ENCODE measurements around the gene STIM1. TPM values are rescaled to one million over a fixed set of nuclear protein-coding genes. Genes with fewer than 3 reads are reported as not detected.

STIM1 gene
- total and polyA plus RNA-seq, 7 donors, result 52.1 to 147 (median 109) TPM

DNA sequence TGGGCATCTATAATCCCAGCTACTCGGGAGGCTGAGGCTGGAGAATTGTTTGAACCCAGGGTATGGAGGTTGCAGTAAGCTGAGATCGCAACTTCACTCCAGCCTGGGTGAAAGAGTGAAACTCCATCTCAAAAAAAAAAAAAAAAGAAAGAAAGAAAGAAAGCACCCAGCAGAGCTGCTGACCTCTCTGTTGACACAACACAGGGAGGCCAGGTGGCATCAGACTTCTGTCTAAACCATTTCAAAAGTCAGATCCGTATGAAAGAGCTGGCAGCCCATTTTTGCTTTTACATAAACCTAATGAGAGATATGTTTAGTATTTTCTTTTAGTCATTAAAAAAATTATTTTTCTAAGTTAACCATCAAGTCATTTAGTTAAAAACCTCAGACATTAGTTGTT, 174.7 kb downstream of the STIM1 start:
- intact Hi-C loops (cut with DNase I), result no loop called here
- WGBS, 3 donors, result 76 to 86% (median 76%) methylated on average over 3 of the region's 3 CpGs
- DNase-seq, result no peak
- Histone ChIP-seq H3K9me3 (peaks cover 6% of the 10 kb centered on the region), H3K27me3 (ENCODE audit: insufficient read depth in 3 of 3, low read length in 2 of 3) (no peaks in the 10 kb centered on the region), H3K4me3 (no peak overlapping the region), H3K36me3 (ENCODE audit: insufficient read depth in 1 of 2, low read depth in 1 of 2) (no peaks in the 10 kb centered on the region), H3K27ac (no peak overlapping the region), H3K4me1 (peaks cover 23% of the 10 kb centered on the region)
- no peak for ATAC-seq
- TF ChIP-seq, protein P1, sequence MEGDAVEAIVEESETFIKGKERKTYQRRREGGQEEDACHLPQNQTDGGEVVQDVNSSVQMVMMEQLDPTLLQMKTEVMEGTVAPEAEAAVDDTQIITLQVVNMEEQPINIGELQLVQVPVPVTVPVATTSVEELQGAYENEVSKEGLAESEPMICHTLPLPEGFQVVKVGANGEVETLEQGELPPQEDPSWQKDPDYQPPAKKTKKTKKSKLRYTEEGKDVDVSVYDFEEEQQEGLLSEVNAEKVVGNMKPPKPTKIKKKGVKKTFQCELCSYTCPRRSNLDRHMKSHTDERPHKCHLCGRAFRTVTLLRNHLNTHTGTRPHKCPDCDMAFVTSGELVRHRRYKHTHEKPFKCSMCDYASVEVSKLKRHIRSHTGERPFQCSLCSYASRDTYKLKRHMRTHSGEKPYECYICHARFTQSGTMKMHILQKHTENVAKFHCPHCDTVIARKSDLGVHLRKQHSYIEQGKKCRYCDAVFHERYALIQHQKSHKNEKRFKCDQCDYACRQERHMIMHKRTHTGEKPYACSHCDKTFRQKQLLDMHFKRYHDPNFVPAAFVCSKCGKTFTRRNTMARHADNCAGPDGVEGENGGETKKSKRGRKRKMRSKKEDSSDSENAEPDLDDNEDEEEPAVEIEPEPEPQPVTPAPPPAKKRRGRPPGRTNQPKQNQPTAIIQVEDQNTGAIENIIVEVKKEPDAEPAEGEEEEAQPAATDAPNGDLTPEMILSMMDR (IDR thresholded peaks at IDR 0.05), result no peak

DNA sequence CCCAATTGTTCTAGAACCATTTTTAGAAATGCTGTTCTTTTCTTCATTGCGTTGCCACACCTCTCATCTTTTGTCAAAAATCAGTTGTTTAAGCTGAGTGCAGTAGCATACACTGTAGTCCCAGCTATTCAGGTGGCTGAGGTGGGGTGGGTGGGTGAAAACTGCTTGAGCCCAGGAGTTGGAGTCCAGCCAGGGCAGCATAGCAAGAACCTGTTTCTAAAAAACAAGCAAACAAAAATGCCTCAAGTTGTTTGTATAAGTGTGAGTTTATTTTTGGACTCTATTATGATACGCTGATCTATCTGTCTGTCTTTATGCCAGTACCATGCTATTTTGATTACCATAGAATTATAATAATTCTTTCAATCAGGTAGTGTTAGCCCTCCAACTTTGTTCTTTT, 176.6 kb downstream of the STIM1 start:
- 44 to 95% (median 67%) methylated on average over 2 of the region's 2 CpGs for WGBS, 3 donors
- DNase-seq (no peak), ATAC-seq (no peak)
- intact Hi-C loops (cut with DNase I), result no loop called here
- H3K9me3 ChIP-seq, result peaks cover 6% of the 10 kb centered on the region
- no peak overlapping the region for H3K4me3 ChIP-seq
- TF ChIP-seq, protein P1 (IDR thresholded peaks at IDR 0.05), result no peak
- H3K4me1 ChIP-seq, result peaks cover 4% of the 10 kb centered on the region
- no peaks in the 10 kb centered on the region for H3K36me3 ChIP-seq (ENCODE audit: insufficient read depth in 1 of 2, low read depth in 1 of 2)
- H3K27ac ChIP-seq, result no peak overlapping the region
- no peaks in the 10 kb centered on the region for H3K27me3 ChIP-seq (ENCODE audit: insufficient read depth in 3 of 3, low read length in 2 of 3)

DNA sequence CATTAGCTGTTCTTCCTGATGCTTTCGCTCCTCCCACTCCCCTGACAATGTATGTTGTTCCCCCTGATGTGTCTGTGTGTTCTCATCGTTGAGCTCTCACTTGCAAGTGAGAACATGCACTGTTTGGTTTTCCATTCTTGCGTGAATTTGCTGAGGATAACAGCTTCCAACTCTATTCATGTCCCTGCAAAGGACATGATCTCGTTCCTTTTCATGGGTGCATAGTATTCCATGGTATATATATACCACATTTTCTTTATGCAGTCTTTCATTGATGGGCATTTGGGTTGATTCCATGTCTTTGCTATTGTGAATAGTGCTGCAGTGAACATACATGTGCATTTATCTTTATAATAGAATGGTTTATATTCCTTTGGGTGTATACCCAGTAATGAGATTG, 180.5 kb downstream of the STIM1 start:
- 89 to 95% (median 93%) methylated on average over 4 of the region's 4 CpGs for WGBS, 3 donors

DNA sequence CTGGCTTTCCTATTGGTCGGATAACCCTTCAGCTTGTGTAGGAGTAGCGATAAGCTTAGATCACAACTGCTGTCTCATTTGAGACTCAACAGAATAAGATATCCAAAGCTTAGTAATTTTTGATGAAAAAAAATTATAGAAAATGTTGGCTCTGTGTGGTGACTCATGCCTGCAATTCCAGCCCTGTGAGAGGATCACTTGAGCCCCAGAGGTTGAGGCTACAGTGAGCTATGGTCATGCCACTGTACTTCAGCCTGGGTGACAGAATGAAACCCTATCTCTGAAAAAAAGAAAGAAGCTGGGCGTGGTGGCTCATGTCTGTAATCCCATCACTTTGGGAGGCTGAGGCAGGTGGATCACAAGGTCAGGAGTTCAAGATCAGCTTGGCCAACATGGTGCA, 183.5 kb downstream of the STIM1 start:
- H3K4me1 ChIP-seq, result peaks cover 27% of the 10 kb centered on the region
- DNase-seq (no peak), ATAC-seq (peak; percentile 19 to 39 (median 34))
- intact Hi-C loops (cut with DNase I), result no loop called here
- TF ChIP-seq, protein P1 (IDR thresholded peaks at IDR 0.05), result no peak
- peak overlapping the region; percentile 89 for H3K27ac ChIP-seq
- H3K36me3 ChIP-seq (ENCODE audit: insufficient read depth in 1 of 2, low read depth in 1 of 2), result no peaks in the 10 kb centered on the region
- no peak overlapping the region for H3K4me3 ChIP-seq
- no peaks in the 10 kb centered on the region for H3K9me3 ChIP-seq
- no peaks in the 10 kb centered on the region for H3K27me3 ChIP-seq (ENCODE audit: insufficient read depth in 3 of 3, low read length in 2 of 3)
- WGBS, 3 donors, result 75 to 80% (median 78%) methylated on average over 3 of the region's 3 CpGs

More for the DNA sequence above, 180.5 kb downstream of the STIM1 start:
- no peak overlapping the region for H3K27ac ChIP-seq
- TF ChIP-seq, protein P1 (IDR thresholded peaks at IDR 0.05), result no peak
- peaks cover 6% of the 10 kb centered on the region for H3K9me3 ChIP-seq
- H3K4me3 ChIP-seq, result no peak overlapping the region
- intact Hi-C loops (cut with DNase I), result no loop called here
- H3K36me3 ChIP-seq (ENCODE audit: insufficient read depth in 1 of 2, low read depth in 1 of 2), result no peaks in the 10 kb centered on the region
- H3K4me1 ChIP-seq, result no peaks in the 10 kb centered on the region
- ATAC-seq (no peak), DNase-seq (no peak)
- no peaks in the 10 kb centered on the region for H3K27me3 ChIP-seq (ENCODE audit: insufficient read depth in 3 of 3, low read length in 2 of 3)

DNA sequence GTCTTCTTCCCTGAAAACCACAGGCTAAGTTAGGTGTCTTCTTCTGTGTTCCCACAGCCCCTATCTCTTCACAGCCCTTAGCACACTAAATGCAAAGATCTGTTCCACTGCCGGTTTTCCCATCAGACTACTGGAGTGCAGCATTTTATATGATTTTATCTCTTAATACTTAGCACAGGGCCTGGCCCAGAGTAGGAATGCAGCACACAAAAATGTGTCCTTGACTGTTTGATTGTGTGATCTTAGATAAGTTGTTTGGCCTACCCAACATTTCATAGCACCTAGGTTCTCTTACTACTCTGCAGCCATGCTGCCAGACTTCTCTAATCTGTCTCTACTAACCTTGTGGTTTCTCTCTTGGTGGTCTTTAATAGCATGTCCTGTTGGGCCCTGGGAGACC, 185.0 kb downstream of the STIM1 start:
- intact Hi-C loops (cut with DNase I), result loop anchor here (5.0 to 10.0 kb wide), 3 partner anchors 43 to 93 kb away; no protein-coding TSS in a partner anchor
- no peaks in the 10 kb centered on the region for H3K27me3 ChIP-seq (ENCODE audit: insufficient read depth in 3 of 3, low read length in 2 of 3)

More for the DNA sequence above, 185.0 kb downstream of the STIM1 start:
- Histone ChIP-seq H3K4me1 (peaks cover 42% of the 10 kb centered on the region), H3K36me3 (ENCODE audit: insufficient read depth in 1 of 2, low read depth in 1 of 2) (no peaks in the 10 kb centered on the region), H3K9me3 (no peaks in the 10 kb centered on the region), H3K27ac (peak overlapping the region; percentile 89), H3K4me3 (no peak overlapping the region)
- 85 to 94% (median 86%) methylated on average over 1 of the region's 1 CpG for WGBS, 3 donors
- TF ChIP-seq, protein P1 (IDR thresholded peaks at IDR 0.05), result no peak
- no peak for DNase-seq
- ATAC-seq, result no peak

Measured in psoas muscle (tissue), 8 donors.